ENCODE measurements around the gene SQSTM1. TPM values are rescaled to one million over a fixed set of nuclear protein-coding genes. Genes with fewer than 3 reads are reported as not detected.

The SQSTM1 gene
- total and polyA plus RNA-seq, 3 experiments from 2014 or later, result 158 to 212 (median 179) TPM

DNA sequence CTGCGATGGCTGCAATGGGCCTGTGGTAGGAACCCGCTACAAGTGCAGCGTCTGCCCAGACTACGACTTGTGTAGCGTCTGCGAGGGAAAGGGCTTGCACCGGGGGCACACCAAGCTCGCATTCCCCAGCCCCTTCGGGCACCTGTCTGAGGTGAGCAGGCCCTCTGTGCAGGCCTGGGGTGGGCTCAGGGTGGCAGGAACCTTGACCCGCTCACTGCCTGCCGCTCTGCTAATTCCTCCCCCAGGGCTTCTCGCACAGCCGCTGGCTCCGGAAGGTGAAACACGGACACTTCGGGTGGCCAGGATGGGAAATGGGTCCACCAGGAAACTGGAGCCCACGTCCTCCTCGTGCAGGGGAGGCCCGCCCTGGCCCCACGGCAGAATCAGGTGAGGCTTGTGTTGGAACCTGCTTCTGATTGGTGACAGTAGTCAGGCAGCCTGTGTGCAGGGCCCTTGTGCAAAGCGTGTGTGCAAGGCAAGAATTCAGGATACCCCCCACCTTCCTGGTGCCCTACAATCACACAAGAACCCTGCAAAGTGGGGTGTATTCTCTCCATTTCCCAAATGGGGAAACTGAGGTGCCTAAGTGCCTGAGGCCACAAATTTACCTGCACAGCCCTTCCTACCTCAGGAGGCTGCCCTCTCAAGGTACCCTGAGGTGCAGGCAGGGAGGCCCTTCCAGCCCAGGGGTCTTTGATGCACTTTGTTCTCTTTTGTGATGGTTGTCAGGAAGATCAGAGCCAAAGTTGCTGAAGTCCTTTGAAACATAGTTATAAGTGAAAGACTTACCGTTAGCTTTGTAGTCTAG lies 3.4 kb downstream of the SQSTM1 start:
- Mint-ChIP-seq H3K27me3 (peaks cover 0 to 5% of the 10 kb centered on the region in 2 donors), H3K9me3 (peaks cover 0 to 4% (median 0%) of the 10 kb centered on the region in 5 donors), H3K4me1 (peaks cover 34 to 65% (median 38%) of the 10 kb centered on the region in 3 donors), H3K4me3 (no peak overlapping the region), H3K27ac (peak overlapping the region in 7 of 8 donors; percentile 12 to 98 (median 51)), H3K36me3 (peaks cover 8 to 78% (median 11%) of the 10 kb centered on the region in 3 donors)
- POLR2A ChIA-PET, result no interaction called here
- Histone ChIP-seq H3K9me3 (ENCODE audit: low read length) (no peaks in the 10 kb centered on the region), H3K4me3 (ENCODE audit: low read length) (no peak overlapping the region), H3K4me1 (ENCODE audit: insufficient read depth, low read length) (peaks cover 28% of the 10 kb centered on the region), H3K27me3 (ENCODE audit: insufficient read depth, low read length, poor library complexity, severe bottlenecking) (no peaks in the 10 kb centered on the region), H3K27ac (ENCODE audit: low read depth, low read length) (no peak overlapping the region), H3K36me3 (ENCODE audit: insufficient read depth, low read length) (peaks cover 30% of the 10 kb centered on the region)
- DNase-seq, result no peak
- CTCF ChIA-PET, result interaction anchor here (1.0 kb wide), 1 partner anchor 22 kb away, joined by 3 read pairs; no protein-coding TSS in a partner anchor

DNA sequence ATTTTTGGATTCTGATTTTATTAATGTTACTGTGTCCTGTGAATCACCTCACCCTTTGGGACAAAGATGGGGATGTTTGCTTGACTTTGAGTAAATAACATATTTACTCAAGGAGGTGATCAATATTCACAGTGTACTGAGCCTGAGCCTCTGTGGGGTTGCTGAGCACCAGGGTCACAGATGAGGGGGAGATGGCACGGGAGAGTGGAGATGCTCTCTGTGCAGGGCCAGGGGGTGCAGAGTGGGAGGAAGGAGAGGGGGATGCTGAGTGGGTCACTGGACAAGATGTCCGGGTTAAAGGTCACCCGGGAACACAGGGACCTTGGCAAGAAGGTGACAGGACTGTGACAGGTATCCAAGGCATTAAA lies 4.0 kb downstream of the SQSTM1 start:
- ChIA-PET POLR2A (no interaction called here), CTCF (interaction anchor here (1.0 kb wide), 1 partner anchor 22 kb away, joined by 3 read pairs; no protein-coding TSS in a partner anchor)
- H3K9me3 ChIP-seq (ENCODE audit: low read length), result no peaks in the 10 kb centered on the region
- peaks cover 0 to 5% of the 10 kb centered on the region in 2 donors for H3K27me3 Mint-ChIP-seq
- peaks cover 22% of the 10 kb centered on the region for H3K4me1 ChIP-seq (ENCODE audit: insufficient read depth, low read length)
- peaks cover 32 to 64% (median 41%) of the 10 kb centered on the region in 3 donors for H3K4me1 Mint-ChIP-seq
- H3K36me3 Mint-ChIP-seq, result peaks cover 8 to 84% (median 15%) of the 10 kb centered on the region in 3 donors
- no peak overlapping the region for H3K4me3 ChIP-seq (ENCODE audit: low read length)
- H3K27ac ChIP-seq (ENCODE audit: low read depth, low read length), result no peak overlapping the region
- no peak overlapping the region for H3K4me3 Mint-ChIP-seq
- H3K27ac Mint-ChIP-seq, result peak overlapping the region in 6 of 8 donors; percentile 40 to 98 (median 60)
- DNase-seq, result no peak
- H3K36me3 ChIP-seq (ENCODE audit: insufficient read depth, low read length), result peaks cover 35% of the 10 kb centered on the region
- H3K27me3 ChIP-seq (ENCODE audit: insufficient read depth, low read length, poor library complexity, severe bottlenecking), result no peaks in the 10 kb centered on the region
- H3K9me3 Mint-ChIP-seq, result peaks cover 0 to 4% (median 0%) of the 10 kb centered on the region in 5 donors

DNA sequence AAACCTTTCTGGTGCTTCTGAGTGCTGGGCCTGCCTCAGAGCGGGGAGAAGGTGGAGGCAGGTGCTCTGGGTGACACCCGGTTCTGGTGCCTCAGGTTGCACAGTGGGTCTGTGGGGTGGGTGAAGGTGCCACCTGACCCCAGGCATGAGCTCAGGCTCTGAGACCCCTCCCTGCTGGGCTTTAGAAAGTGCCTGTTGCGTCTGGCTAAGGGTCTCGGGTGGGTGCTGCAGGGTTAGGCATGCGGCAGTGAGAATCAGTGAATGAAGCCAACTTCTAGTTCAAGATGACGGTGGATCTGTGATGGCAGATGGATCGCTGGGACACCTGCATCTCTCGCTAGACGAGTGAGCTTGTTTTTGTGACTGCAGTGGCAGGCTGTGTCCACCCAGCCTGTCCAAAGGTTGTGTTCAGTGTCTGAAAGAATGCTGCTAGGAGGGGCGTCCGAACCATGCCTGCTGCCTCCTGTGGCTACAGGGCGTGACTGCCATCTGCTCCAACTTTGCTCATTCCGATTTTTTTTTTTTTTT lies 5.0 kb downstream of the SQSTM1 start:
- Histone ChIP-seq H3K9me3 (ENCODE audit: low read length) (no peaks in the 10 kb centered on the region), H3K27ac (ENCODE audit: low read depth, low read length) (no peak overlapping the region), H3K4me1 (ENCODE audit: insufficient read depth, low read length) (peaks cover 14% of the 10 kb centered on the region), H3K36me3 (ENCODE audit: insufficient read depth, low read length) (peaks cover 42% of the 10 kb centered on the region), H3K4me3 (ENCODE audit: low read length) (no peak overlapping the region), H3K27me3 (ENCODE audit: insufficient read depth, low read length, poor library complexity, severe bottlenecking) (no peaks in the 10 kb centered on the region)
- Mint-ChIP-seq H3K27me3 (peaks cover 0 to 5% of the 10 kb centered on the region in 2 donors), H3K4me3 (peak overlapping the region in 1 of 7 donors; percentile 8), H3K36me3 (peaks cover 8 to 93% (median 16%) of the 10 kb centered on the region in 3 donors), H3K27ac (peak overlapping the region in 3 of 8 donors; percentile 53 to 98 (median 73)), H3K9me3 (peaks cover 0 to 4% (median 0%) of the 10 kb centered on the region in 5 donors), H3K4me1 (peaks cover 26 to 55% (median 35%) of the 10 kb centered on the region in 3 donors)
- ChIA-PET CTCF (no interaction called here), POLR2A (no interaction called here)
- no peak for DNase-seq

DNA sequence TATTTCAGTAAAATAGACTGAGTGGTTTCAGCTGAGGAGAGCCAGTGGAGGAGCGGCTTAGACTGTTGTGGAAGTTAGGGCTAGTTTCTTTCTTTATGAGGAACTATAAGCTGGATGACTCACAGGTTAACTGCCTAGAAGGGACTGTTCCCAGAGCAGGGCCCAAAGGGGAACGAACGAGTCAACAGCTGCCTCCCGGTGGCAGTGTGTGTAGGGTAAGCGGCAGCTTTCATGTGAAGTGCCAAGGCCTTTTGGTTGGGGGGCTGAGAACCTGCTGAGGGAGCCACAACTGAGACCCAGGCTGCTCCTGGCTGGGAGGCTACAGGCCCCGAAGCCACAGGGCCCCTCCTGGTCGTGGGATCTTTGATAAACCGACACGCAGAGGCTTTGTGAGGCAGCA lies 7.0 kb downstream of the SQSTM1 start:
- Mint-ChIP-seq H3K36me3 (peaks cover 13 to 98% (median 24%) of the 10 kb centered on the region in 3 donors), H3K9me3 (no peaks in the 10 kb centered on the region), H3K4me3 (peak overlapping the region in 1 of 7 donors; percentile 24), H3K4me1 (peaks cover 14 to 42% (median 24%) of the 10 kb centered on the region in 3 donors), H3K27me3 (no peaks in the 10 kb centered on the region), H3K27ac (peak overlapping the region in 5 of 8 donors; percentile 20 to 98 (median 52))
- no peak overlapping the region for H3K27ac ChIP-seq (ENCODE audit: low read depth, low read length)
- H3K36me3 ChIP-seq (ENCODE audit: insufficient read depth, low read length), result peaks cover 59% of the 10 kb centered on the region
- no peaks in the 10 kb centered on the region for H3K27me3 ChIP-seq (ENCODE audit: insufficient read depth, low read length, poor library complexity, severe bottlenecking)
- H3K4me3 ChIP-seq (ENCODE audit: low read length), result no peak overlapping the region
- CTCF ChIA-PET, result no interaction called here
- POLR2A ChIA-PET, result no interaction called here
- no peaks in the 10 kb centered on the region for H3K9me3 ChIP-seq (ENCODE audit: low read length)
- DNase-seq, result peak in 1 of 5 donors; percentile 42
- peaks cover 4% of the 10 kb centered on the region for H3K4me1 ChIP-seq (ENCODE audit: insufficient read depth, low read length)

DNA sequence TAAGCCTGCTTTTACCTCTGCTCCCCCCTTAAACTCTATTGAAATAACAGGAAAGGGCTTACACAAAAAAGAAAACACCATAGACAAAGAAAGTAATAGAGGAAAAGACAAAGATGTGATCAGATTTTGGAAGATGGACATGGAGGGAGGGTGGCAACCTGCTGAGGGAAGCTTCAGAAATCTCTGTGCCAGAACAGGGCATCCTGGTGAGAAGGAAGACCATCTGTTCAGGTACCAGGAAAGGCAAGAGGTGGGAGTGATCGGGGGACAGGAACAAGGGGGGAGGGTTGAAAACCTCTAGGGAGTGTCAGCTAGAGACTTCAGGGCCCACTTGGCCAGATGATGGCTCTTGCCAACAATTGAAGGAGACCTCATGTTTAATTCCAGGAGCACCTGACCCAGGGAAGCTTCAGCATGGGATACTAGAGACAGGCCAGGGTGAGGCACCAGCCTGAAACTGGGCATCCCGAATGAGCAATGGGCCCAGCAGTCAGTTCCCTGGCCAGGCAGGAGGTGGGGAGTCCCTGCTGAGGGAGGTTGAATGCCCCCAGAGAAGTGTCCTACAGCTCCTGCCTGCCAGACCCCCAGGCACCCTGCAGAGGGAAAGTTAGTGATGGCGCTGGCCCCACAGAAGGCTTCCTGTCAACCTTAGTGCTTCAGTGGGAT lies 8.2 kb downstream of the SQSTM1 start:
- ChIA-PET CTCF (interaction anchor here (1.9 kb wide), 1 partner anchor 27 kb away, joined by 9 read pairs; no protein-coding TSS in a partner anchor), POLR2A (no interaction called here)
- Mint-ChIP-seq H3K27ac (peak overlapping the region in 7 of 8 donors; percentile 24 to 98 (median 83)), H3K4me1 (peaks cover 10 to 39% (median 15%) of the 10 kb centered on the region in 3 donors), H3K27me3 (peaks cover 0 to 2% of the 10 kb centered on the region in 2 donors), H3K36me3 (peaks cover 13 to 98% (median 22%) of the 10 kb centered on the region in 3 donors), H3K9me3 (no peaks in the 10 kb centered on the region), H3K4me3 (no peak overlapping the region)
- no peak overlapping the region for H3K4me3 ChIP-seq (ENCODE audit: low read length)
- no peak overlapping the region for H3K27ac ChIP-seq (ENCODE audit: low read depth, low read length)
- peaks cover 71% of the 10 kb centered on the region for H3K36me3 ChIP-seq (ENCODE audit: insufficient read depth, low read length)
- no peaks in the 10 kb centered on the region for H3K27me3 ChIP-seq (ENCODE audit: insufficient read depth, low read length, poor library complexity, severe bottlenecking)
- peak in 1 of 5 donors; percentile 30 for DNase-seq
- no peaks in the 10 kb centered on the region for H3K9me3 ChIP-seq (ENCODE audit: low read length)
- no peaks in the 10 kb centered on the region for H3K4me1 ChIP-seq (ENCODE audit: insufficient read depth, low read length)

DNA sequence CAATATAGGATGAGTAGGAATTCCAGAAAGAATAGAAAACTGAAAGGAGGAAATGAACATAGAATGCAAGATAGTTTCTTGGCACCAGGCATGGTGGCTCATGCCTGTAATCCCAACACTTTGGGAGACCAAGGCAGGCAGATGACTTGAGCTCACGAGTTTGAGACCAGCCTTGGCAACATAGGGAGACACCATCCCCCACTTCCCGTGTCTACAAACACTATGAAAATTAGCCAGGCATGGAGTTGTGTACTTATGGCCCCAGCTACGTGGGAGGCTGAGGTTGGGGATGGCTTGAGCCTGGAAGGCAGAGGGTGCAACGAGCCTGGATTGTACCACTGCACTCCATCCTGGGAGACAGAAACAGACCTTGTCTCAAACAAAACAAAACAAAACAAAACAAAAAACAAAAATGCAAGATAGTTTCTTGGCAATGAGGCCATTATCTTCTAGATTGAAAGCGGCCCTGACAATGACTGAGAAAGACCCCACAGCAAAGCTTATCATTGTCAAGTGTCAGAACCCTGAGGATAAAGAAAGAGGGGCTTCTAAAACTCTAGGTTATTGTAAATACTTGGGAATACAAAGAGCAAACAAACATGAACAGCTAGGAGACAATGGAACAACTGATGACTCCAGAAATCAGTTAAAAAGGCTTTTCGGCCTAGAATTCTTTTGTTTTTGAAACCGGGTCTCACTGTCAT lies 9.2 kb downstream of the SQSTM1 start:
- H3K9me3 Mint-ChIP-seq, result no peaks in the 10 kb centered on the region
- ChIA-PET POLR2A (interaction anchor here (0.6 to 1.0 kb wide), 2 partner anchors 8 to 29 kb away, joined by 3 to 4 read pairs; partner anchors contain the start of gene MRNIP), CTCF (interaction anchor here (1.9 kb wide), 1 partner anchor 28 kb away, joined by 9 read pairs; no protein-coding TSS in a partner anchor)
- Histone ChIP-seq H3K36me3 (ENCODE audit: insufficient read depth, low read length) (peaks cover 61% of the 10 kb centered on the region), H3K4me3 (ENCODE audit: low read length) (no peak overlapping the region), H3K27me3 (ENCODE audit: insufficient read depth, low read length, poor library complexity, severe bottlenecking) (no peaks in the 10 kb centered on the region), H3K27ac (ENCODE audit: low read depth, low read length) (no peak overlapping the region), H3K4me1 (ENCODE audit: insufficient read depth, low read length) (no peaks in the 10 kb centered on the region), H3K9me3 (ENCODE audit: low read length) (no peaks in the 10 kb centered on the region)
- DNase-seq, result peak in 1 of 5 donors; percentile 25
- peak overlapping the region in 5 of 8 donors; percentile 2 to 73 (median 23) for H3K27ac Mint-ChIP-seq
- H3K36me3 Mint-ChIP-seq, result peaks cover 9 to 90% (median 19%) of the 10 kb centered on the region in 3 donors
- peak overlapping the region in 1 of 7 donors; percentile 32 for H3K4me3 Mint-ChIP-seq
- H3K27me3 Mint-ChIP-seq, result peaks cover 0 to 2% of the 10 kb centered on the region in 2 donors
- H3K4me1 Mint-ChIP-seq, result peaks cover 7 to 33% (median 10%) of the 10 kb centered on the region in 3 donors

DNA sequence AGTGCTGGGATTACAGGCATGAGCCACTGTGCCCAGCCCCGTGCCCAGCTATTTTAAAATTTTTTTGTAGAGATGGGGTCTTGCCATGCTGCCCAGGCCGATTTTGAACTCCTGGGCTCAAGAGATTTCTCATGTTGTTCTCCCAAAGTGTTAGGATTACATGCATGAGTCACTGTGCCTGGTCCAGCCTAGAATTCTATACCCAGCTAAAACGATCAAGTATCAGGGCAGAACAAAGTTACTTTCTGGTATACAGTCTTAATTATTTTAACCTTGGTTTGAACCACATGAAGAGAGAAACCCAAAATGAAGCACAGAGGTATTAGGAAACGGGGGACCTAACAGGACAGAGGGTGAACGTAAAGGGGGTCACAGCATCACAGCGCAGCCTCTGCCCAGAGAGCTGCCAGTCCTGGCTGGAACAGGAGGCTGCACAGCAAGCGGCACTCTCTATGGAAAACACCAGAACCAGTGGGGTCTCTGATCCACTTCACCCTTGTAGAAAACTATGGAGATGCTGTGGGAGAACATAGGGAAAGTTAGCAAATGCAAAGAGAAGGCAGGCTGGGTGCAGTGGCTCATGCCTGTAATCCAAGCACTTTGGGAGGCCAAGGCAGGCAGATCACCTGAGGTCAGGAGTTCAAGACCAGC lies 10.2 kb downstream of the SQSTM1 start:
- Mint-ChIP-seq H3K27ac (peak overlapping the region in 3 of 8 donors; percentile 12 to 73 (median 47)), H3K36me3 (peaks cover 11 to 89% (median 22%) of the 10 kb centered on the region in 3 donors), H3K4me3 (no peak overlapping the region), H3K27me3 (peaks cover 0 to 2% of the 10 kb centered on the region in 2 donors), H3K4me1 (peaks cover 8 to 30% (median 11%) of the 10 kb centered on the region in 3 donors), H3K9me3 (no peaks in the 10 kb centered on the region)
- CTCF ChIA-PET, result interaction anchor here (1.9 kb wide), 1 partner anchor 29 kb away, joined by 9 read pairs; no protein-coding TSS in a partner anchor
- Histone ChIP-seq H3K27me3 (ENCODE audit: insufficient read depth, low read length, poor library complexity, severe bottlenecking) (no peaks in the 10 kb centered on the region), H3K9me3 (ENCODE audit: low read length) (no peaks in the 10 kb centered on the region), H3K36me3 (ENCODE audit: insufficient read depth, low read length) (peaks cover 53% of the 10 kb centered on the region), H3K4me3 (ENCODE audit: low read length) (no peak overlapping the region), H3K27ac (ENCODE audit: low read depth, low read length) (no peak overlapping the region), H3K4me1 (ENCODE audit: insufficient read depth, low read length) (peaks cover under 1% of the 10 kb centered on the region)
- DNase-seq, result peak in 1 of 5 donors; percentile 36
- POLR2A ChIA-PET, result interaction anchor here (1.0 kb wide), 1 partner anchor 9 kb away, joined by 4 read pairs; no protein-coding TSS in a partner anchor

All from CD8-positive, alpha-beta memory T cell (primary cell).